A673 (cell line): ENCODE results near the gene MYEOV.

ENCODE experiments used
- CTCF ChIP-seq: fragments of 300-800, 200-600 bp; sonication (generic); conservative IDR thresholded peaks from 2 replicates; pipeline ENCODE4 v1.5.1; 2017; ENCODE audit warnings: low read depth, mild to moderate bottlenecking, antibody characterized with exemption, low read length, moderate library complexity, mixed read lengths
- EZH2 ChIP-seq: fragments of 200-600 bp; sonication (generic); IDR thresholded peaks from 2 replicates; pipeline ENCODE4 v1.6.1; 2017; ENCODE audit warnings: borderline replicate concordance, low read depth, mild to moderate bottlenecking, mixed read lengths, antibody characterized with exemption, low read length; ENCODE audit not compliant: poor library complexity, severe bottlenecking

GRCh38 chr11:69274531-69275016, 19.4 kb upstream of the MYEOV start:
- TF ChIP-seq CTCF (no peak), EZH2 (no peak)
